Fibroblast of mammary gland (primary cell): ENCODE measurements around the gene CHRNA5.

ENCODE experiments used
- DNase-seq: peaks from one replicate; pipeline ENCODE4 v3.0.0-alpha.2; 2010; ENCODE audit warnings: low read depth
- H3K4me3 ChIP-seq: 2 replicates; pipeline ENCODE4 v1.5.1; 2011; ENCODE audit warnings: low read depth, mild to moderate bottlenecking, low read length, moderate library complexity; ENCODE audit not compliant: control insufficient read depth
- TF ChIP-seq, protein P1 (sequence below): conservative IDR thresholded peaks from 2 replicates; pipeline ENCODE4 v1.5.1; 2011; ENCODE audit warnings: low read depth, low read length, inconsistent platforms; ENCODE audit not compliant: control insufficient read depth, insufficient read depth

The CHRNA5 gene

DNA sequence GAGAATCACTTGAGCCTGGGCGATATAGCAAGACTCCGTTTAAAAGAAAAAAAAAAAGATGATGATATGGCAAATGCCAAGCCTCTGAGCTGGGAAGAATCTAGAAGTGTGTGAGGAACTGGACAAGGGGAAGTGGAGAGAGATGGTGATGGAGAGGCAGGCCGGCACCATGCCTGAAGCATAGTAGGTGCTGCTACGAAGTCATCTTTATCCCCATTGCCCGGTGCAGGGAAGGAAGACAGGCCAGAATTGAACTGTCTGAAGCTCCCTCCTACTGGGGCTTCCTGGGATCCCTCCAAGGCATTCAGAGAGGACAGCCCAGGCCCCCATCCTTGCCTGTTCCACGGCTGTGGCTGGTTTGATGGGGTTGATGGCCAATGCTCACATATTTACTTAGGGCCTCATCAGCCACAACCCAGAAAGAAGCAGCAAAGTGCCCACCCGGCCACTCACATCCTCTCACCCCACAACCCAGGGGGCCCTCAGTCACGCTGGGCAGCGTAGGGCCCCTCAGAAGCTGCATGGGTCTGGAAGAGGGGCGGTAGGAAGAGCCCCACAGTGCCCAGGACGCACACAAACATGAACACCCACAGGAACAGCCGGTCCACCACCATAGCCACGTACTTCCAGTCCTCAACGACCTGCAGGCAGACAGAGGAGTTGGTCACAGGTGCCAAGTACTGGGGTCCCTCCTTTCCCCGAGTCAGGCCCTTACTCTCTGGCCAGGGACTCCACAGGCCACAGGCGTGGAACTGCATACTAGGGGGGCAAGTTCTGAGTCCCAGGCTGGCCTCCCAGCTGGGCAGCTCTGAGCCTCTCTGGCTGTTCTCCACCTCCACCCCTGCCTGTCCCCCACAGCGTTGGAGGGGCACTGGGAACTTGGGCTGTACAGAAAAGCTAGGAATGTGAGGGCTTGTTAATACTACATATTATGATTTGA lies 59.6 kb downstream of the CHRNA5 start:
- no peak overlapping the region for H3K4me3 ChIP-seq
- no peak for DNase-seq
- TF ChIP-seq, protein P1, sequence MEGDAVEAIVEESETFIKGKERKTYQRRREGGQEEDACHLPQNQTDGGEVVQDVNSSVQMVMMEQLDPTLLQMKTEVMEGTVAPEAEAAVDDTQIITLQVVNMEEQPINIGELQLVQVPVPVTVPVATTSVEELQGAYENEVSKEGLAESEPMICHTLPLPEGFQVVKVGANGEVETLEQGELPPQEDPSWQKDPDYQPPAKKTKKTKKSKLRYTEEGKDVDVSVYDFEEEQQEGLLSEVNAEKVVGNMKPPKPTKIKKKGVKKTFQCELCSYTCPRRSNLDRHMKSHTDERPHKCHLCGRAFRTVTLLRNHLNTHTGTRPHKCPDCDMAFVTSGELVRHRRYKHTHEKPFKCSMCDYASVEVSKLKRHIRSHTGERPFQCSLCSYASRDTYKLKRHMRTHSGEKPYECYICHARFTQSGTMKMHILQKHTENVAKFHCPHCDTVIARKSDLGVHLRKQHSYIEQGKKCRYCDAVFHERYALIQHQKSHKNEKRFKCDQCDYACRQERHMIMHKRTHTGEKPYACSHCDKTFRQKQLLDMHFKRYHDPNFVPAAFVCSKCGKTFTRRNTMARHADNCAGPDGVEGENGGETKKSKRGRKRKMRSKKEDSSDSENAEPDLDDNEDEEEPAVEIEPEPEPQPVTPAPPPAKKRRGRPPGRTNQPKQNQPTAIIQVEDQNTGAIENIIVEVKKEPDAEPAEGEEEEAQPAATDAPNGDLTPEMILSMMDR: no peak

- DNase-seq: no peak
- TF ChIP-seq, protein P1: no peak
- H3K4me3 ChIP-seq: no peak overlapping the region
Observed at GRCh38 chr15:78625606-78626280, 60.4 kb downstream of the CHRNA5 start.

GRCh38 chr15:78626381-78626995 lies 61.2 kb downstream of the CHRNA5 start:
- TF ChIP-seq, protein P1: no peak
- H3K4me3 ChIP-seq: no peak overlapping the region
- DNase-seq: no peak

DNA sequence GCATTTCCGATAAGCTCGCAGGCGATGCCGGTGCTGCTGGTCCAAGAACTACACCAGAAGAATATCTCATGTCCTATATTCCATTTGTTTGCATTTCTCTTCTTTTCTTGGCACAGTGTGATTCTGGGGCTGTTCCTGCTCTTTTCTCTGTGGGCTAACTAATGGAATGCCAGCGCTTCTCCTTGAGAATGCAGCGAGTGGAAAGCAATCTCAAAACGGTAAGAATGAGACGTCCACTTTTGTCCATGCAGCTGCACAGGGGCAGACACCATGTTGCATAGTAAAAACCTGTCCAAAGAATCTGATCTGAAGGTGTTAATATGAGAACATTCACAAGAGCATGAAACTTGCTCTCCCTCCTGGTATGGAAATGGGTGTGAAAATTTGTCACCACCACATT lies 62.0 kb downstream of the CHRNA5 start:
- TF ChIP-seq, protein P1: no peak
- no peak for DNase-seq
- H3K4me3 ChIP-seq: no peak overlapping the region

DNA sequence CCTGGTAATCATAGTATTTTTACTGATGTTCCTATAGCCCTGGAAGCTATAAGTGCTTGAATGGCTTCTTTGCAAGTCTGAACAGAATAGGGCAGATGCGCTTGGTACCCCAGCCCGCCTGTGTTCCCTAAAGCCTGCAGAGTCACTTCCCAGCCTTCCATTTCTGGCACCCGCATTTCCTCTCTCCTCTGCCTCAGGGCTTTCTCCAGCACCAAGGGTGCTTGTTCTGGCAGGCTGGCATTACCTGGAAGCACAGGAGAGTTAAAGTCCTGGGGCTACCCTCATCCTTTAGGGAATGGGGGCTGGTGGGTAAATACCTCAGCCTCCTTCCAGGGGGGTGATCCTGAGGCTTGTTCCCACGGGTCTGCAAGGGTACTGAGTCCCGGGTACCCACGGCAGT lies 62.9 kb downstream of the CHRNA5 start:
- H3K4me3 ChIP-seq: no peak overlapping the region
- no peak for DNase-seq
- TF ChIP-seq, protein P1: no peak

GRCh38 chr15:78629031-78629715 lies 63.9 kb downstream of the CHRNA5 start:
- TF ChIP-seq, protein P1: no peak
- DNase-seq: no peak
- H3K4me3 ChIP-seq: no peak overlapping the region
